ENCODE data around the gene MTCL1. TPM values are rescaled to one million over a fixed set of nuclear protein-coding genes. Genes with fewer than 3 reads are reported as not detected.

The MTCL1 gene
- total and polyA plus RNA-seq, 9 of the 15 experiments (the other 6 are each of a cell fraction or from before 2014, with no cell fraction given): 0.21 to 7.4 (median 3.7) TPM

DNA sequence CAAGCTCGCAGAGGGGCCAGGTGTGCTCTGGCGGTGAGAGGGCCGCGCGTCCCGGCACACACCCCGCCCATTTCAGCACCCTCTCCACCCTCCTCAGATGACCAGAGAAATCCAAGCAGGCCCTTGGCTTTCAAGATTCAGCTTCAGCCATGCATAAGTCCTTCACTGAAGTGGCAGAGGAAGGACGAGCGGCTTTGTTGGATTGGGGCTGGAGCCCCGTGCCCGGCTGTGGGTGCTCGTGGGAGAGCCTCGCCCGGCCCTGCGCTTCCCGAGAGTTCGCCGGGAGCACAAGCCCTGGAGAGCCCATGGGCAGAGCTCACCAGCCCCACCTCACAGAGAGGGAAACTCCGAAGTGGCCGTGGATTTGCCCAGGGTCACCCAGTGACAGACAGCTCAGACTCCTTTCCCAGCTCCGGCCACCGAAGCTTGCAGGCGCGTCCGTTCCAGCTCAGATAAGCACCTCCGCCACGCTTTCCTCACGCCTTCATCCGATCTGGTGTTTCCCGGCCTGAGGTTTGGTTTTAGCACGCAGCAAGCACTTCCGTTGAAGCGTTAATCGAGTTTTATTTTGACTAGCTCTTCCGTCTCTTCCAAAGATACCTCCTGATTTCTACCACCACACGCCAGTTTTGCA, 45.6 kb upstream of the MTCL1 start (continued):
- TF ChIP-seq, protein P1, sequence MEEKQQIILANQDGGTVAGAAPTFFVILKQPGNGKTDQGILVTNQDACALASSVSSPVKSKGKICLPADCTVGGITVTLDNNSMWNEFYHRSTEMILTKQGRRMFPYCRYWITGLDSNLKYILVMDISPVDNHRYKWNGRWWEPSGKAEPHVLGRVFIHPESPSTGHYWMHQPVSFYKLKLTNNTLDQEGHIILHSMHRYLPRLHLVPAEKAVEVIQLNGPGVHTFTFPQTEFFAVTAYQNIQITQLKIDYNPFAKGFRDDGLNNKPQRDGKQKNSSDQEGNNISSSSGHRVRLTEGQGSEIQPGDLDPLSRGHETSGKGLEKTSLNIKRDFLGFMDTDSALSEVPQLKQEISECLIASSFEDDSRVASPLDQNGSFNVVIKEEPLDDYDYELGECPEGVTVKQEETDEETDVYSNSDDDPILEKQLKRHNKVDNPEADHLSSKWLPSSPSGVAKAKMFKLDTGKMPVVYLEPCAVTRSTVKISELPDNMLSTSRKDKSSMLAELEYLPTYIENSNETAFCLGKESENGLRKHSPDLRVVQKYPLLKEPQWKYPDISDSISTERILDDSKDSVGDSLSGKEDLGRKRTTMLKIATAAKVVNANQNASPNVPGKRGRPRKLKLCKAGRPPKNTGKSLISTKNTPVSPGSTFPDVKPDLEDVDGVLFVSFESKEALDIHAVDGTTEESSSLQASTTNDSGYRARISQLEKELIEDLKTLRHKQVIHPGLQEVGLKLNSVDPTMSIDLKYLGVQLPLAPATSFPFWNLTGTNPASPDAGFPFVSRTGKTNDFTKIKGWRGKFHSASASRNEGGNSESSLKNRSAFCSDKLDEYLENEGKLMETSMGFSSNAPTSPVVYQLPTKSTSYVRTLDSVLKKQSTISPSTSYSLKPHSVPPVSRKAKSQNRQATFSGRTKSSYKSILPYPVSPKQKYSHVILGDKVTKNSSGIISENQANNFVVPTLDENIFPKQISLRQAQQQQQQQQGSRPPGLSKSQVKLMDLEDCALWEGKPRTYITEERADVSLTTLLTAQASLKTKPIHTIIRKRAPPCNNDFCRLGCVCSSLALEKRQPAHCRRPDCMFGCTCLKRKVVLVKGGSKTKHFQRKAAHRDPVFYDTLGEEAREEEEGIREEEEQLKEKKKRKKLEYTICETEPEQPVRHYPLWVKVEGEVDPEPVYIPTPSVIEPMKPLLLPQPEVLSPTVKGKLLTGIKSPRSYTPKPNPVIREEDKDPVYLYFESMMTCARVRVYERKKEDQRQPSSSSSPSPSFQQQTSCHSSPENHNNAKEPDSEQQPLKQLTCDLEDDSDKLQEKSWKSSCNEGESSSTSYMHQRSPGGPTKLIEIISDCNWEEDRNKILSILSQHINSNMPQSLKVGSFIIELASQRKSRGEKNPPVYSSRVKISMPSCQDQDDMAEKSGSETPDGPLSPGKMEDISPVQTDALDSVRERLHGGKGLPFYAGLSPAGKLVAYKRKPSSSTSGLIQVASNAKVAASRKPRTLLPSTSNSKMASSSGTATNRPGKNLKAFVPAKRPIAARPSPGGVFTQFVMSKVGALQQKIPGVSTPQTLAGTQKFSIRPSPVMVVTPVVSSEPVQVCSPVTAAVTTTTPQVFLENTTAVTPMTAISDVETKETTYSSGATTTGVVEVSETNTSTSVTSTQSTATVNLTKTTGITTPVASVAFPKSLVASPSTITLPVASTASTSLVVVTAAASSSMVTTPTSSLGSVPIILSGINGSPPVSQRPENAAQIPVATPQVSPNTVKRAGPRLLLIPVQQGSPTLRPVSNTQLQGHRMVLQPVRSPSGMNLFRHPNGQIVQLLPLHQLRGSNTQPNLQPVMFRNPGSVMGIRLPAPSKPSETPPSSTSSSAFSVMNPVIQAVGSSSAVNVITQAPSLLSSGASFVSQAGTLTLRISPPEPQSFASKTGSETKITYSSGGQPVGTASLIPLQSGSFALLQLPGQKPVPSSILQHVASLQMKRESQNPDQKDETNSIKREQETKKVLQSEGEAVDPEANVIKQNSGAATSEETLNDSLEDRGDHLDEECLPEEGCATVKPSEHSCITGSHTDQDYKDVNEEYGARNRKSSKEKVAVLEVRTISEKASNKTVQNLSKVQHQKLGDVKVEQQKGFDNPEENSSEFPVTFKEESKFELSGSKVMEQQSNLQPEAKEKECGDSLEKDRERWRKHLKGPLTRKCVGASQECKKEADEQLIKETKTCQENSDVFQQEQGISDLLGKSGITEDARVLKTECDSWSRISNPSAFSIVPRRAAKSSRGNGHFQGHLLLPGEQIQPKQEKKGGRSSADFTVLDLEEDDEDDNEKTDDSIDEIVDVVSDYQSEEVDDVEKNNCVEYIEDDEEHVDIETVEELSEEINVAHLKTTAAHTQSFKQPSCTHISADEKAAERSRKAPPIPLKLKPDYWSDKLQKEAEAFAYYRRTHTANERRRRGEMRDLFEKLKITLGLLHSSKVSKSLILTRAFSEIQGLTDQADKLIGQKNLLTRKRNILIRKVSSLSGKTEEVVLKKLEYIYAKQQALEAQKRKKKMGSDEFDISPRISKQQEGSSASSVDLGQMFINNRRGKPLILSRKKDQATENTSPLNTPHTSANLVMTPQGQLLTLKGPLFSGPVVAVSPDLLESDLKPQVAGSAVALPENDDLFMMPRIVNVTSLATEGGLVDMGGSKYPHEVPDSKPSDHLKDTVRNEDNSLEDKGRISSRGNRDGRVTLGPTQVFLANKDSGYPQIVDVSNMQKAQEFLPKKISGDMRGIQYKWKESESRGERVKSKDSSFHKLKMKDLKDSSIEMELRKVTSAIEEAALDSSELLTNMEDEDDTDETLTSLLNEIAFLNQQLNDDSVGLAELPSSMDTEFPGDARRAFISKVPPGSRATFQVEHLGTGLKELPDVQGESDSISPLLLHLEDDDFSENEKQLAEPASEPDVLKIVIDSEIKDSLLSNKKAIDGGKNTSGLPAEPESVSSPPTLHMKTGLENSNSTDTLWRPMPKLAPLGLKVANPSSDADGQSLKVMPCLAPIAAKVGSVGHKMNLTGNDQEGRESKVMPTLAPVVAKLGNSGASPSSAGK (IDR thresholded peaks at IDR 0.05): peak; percentile 97
- no peak for TF ChIP-seq NR2C2 (CRISPR knock-in tag; IDR thresholded peaks at IDR 0.05)
- no peak for TF ChIP-seq NR2C2 (tag; IDR thresholded peaks at IDR 0.05)
- TF ChIP-seq, protein P2, sequence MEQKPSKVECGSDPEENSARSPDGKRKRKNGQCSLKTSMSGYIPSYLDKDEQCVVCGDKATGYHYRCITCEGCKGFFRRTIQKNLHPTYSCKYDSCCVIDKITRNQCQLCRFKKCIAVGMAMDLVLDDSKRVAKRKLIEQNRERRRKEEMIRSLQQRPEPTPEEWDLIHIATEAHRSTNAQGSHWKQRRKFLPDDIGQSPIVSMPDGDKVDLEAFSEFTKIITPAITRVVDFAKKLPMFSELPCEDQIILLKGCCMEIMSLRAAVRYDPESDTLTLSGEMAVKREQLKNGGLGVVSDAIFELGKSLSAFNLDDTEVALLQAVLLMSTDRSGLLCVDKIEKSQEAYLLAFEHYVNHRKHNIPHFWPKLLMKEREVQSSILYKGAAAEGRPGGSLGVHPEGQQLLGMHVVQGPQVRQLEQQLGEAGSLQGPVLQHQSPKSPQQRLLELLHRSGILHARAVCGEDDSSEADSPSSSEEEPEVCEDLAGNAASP (IDR thresholded peaks at IDR 0.05): no peak
- no peak for TF ChIP-seq SRF (CRISPR knock-in tag; IDR thresholded peaks at IDR 0.05)
- TF ChIP-seq, protein P3, sequence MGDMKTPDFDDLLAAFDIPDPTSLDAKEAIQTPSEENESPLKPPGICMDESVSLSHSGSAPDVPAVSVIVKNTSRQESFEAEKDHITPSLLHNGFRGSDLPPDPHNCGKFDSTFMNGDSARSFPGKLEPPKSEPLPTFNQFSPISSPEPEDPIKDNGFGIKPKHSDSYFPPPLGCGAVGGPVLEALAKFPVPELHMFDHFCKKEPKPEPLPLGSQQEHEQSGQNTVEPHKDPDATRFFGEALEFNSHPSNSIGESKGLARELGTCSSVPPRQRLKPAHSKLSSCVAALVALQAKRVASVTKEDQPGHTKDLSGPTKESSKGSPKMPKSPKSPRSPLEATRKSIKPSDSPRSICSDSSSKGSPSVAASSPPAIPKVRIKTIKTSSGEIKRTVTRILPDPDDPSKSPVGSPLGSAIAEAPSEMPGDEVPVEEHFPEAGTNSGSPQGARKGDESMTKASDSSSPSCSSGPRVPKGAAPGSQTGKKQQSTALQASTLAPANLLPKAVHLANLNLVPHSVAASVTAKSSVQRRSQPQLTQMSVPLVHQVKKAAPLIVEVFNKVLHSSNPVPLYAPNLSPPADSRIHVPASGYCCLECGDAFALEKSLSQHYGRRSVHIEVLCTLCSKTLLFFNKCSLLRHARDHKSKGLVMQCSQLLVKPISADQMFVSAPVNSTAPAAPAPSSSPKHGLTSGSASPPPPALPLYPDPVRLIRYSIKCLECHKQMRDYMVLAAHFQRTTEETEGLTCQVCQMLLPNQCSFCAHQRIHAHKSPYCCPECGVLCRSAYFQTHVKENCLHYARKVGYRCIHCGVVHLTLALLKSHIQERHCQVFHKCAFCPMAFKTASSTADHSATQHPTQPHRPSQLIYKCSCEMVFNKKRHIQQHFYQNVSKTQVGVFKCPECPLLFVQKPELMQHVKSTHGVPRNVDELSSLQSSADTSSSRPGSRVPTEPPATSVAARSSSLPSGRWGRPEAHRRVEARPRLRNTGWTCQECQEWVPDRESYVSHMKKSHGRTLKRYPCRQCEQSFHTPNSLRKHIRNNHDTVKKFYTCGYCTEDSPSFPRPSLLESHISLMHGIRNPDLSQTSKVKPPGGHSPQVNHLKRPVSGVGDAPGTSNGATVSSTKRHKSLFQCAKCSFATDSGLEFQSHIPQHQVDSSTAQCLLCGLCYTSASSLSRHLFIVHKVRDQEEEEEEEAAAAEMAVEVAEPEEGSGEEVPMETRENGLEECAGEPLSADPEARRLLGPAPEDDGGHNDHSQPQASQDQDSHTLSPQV (IDR thresholded peaks at IDR 0.05): peak; percentile 34; the same call in 1 of the 2 replicates
- TF ChIP-seq CAMTA2 (CRISPR knock-in tag; conservative IDR thresholded peaks at IDR 0.05): no peak
- no peak for TF ChIP-seq MED1 (CRISPR knock-in tag; IDR thresholded peaks at IDR 0.05; ENCODE audit: borderline replicate concordance)
- TF ChIP-seq L3MBTL2 (IDR thresholded peaks at IDR 0.05): peak; percentile 94
- no peak for TF ChIP-seq RB1 (IDR thresholded peaks at IDR 0.05; ENCODE audit: low read depth)
- TF ChIP-seq ZNF780A (CRISPR knock-in tag; IDR thresholded peaks at IDR 0.05): no peak

Measured in K562 (cell line).